ENCODE data around the gene DHRS2. TPM values are rescaled to one million over a fixed set of nuclear protein-coding genes. Genes with fewer than 3 reads are reported as not detected.

Gene DHRS2, protein sequence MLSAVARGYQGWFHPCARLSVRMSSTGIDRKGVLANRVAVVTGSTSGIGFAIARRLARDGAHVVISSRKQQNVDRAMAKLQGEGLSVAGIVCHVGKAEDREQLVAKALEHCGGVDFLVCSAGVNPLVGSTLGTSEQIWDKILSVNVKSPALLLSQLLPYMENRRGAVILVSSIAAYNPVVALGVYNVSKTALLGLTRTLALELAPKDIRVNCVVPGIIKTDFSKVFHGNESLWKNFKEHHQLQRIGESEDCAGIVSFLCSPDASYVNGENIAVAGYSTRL
- total RNA-seq (2014; rRNA removed; shearing (Covaris generic)) (not detected in 2 replicates), total RNA-seq (2022) (not detected in 2 replicates), Bru-seq, nascent RNA (percentile 27 among the genes with signal in this experiment), BruChase-seq, experiment 1, labeled RNA remaining after a 6-hour chase (percentile 22 among the genes with signal in this experiment), BruChase-seq, experiment 2, labeled RNA remaining after a 2-hour chase (percentile 25 among the genes with signal in this experiment)
- long read RNA-seq = 0 reads

DNA sequence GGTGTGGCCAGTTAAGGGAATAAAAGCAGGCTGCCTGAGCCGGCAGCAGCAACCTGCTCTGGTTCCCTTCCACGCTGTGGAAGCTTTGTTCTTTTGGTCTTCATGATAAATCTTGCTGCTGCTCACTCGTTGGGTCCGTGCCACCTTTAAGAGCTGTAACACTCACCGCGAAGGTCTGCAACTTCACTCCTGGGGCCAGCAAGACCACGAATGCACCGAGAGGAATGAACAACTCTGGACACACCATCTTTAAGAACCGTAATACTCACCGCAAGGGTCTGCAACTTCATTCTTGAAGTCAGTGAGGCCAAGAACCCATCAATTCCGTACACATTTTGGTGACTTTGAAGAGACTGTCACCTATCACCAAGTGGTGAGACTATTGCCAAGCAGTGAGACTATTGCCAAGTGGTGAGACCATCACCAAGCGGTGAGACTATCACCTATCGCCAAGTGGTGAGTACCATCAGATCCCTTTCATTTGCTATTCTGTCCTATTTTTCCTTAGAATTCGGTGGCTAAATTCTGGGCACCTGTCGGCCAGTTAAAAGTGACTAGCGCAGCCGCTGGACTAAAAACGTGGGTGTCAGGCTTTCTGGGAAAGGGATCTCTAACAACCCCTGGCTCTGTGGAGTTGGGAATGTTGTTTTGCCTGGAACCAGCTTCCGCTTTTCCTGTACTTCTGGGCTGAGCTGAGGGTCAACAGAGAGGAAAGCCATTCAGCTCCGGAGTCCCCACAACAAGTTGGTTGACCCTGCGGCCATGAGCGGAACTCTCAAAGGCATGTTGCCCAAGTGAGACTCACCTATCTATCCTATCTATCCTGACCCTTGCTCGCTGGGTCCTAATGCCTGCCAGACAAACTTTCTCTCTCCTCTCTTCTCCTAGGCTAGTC lies at the start of gene DHRS2:
TSS of gene DHRS2 (plus strand) at position 48 of the 895 bp plus-strand sequence. CDS start 2,501 bp downstream, outside the sequence.
- H3K79me2 ChIP-seq (ENCODE audit: insufficient read depth, low read depth, low read length) = no peaks in the 10 kb centered on the region
- H3K4me2 ChIP-seq (ENCODE audit: low read length) = no peak within 1 kb of the TSS
- POLR2A ChIA-PET = no interaction called here
- no peak within 1 kb of the TSS for H3K4me3 ChIP-seq (ENCODE audit: low read depth, low read length, poor library complexity, severe bottlenecking)
- TF ChIP-seq, protein P1, sequence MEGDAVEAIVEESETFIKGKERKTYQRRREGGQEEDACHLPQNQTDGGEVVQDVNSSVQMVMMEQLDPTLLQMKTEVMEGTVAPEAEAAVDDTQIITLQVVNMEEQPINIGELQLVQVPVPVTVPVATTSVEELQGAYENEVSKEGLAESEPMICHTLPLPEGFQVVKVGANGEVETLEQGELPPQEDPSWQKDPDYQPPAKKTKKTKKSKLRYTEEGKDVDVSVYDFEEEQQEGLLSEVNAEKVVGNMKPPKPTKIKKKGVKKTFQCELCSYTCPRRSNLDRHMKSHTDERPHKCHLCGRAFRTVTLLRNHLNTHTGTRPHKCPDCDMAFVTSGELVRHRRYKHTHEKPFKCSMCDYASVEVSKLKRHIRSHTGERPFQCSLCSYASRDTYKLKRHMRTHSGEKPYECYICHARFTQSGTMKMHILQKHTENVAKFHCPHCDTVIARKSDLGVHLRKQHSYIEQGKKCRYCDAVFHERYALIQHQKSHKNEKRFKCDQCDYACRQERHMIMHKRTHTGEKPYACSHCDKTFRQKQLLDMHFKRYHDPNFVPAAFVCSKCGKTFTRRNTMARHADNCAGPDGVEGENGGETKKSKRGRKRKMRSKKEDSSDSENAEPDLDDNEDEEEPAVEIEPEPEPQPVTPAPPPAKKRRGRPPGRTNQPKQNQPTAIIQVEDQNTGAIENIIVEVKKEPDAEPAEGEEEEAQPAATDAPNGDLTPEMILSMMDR (conservative IDR thresholded peaks at IDR 0.05; ENCODE audit: low read length) = no peak
- TF ChIP-seq EZH2phosphoT487 (IDR thresholded peaks at IDR 0.05; ENCODE audit: borderline replicate concordance, low read depth, low read length) = no peak
- H3K9me3 ChIP-seq (ENCODE audit: low read length) = no peaks in the 10 kb centered on the region
- peak; percentile 5 for DNase-seq (ENCODE audit: low spot score)
- no peaks in the 10 kb centered on the region for H3K9me2 ChIP-seq (ENCODE audit: insufficient read depth, low read length)
- no peaks in the 10 kb centered on the region for H3K36me3 ChIP-seq (ENCODE audit: insufficient read depth, low read length)
- H4K20me1 ChIP-seq (ENCODE audit: insufficient read depth, low read length) = no peaks in the 10 kb centered on the region
- intact Hi-C loops (cut with micrococcal nuclease; ENCODE audit: unreplicated experiment) = loop anchor here (10.0 kb wide), 1 partner anchor 288 kb away; no protein-coding TSS in a partner anchor
- no peaks in the 10 kb centered on the region for H3K4me1 ChIP-seq (ENCODE audit: insufficient read depth, low read length, poor library complexity, severe bottlenecking)
- no peak within 1 kb of the TSS for H3K27ac ChIP-seq (ENCODE audit: low read depth, low read length, poor library complexity, severe bottlenecking)
- no TSS peak for BruUV-seq (replicated peaks)
- CTCF ChIA-PET (ENCODE audit: unreplicated experiment) = no interaction called here
- no peak within 1 kb of the TSS for H2AFZ ChIP-seq (ENCODE audit: low read length)

DNA sequence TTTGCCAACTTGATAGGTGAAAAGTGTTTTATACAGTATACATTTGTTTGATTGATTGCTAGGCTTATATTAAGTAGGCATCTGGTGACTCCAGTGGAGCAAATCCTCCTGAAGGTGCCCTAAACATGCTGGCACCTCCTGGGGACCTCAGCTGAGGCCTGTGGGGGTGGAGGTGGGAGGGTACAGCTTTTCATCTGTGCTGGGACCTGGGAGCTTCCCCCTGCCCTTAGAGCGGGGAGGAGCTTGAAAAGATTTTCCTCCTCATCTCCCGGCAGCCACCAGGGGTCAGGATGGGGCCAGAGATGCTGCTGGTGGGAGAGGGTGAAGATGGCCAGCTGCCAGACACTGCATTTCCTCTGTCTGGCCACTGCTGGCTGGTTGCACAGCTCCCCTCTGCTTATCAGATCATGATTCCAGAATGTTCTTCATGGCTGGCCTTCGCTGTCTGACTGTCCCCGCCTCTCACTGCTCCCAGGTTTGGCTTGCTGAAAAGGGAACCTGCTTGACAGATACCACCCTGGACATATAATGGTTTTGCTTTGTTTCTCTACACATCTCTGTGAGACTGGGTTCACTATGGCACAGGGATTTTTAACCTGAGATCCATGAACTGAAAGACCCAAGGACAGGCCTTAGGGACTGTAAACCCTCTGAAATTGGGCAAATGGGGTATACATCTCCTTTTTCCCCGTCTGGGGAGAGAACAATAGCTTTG lies 47.1 kb upstream of the DHRS2 start:
- Histone ChIP-seq H2AFZ (ENCODE audit: low read length) (no peak overlapping the region), H3K4me2 (ENCODE audit: low read length) (no peak overlapping the region), H3K9me2 (ENCODE audit: insufficient read depth, low read length) (no peaks in the 10 kb centered on the region), H3K79me2 (ENCODE audit: insufficient read depth, low read depth, low read length) (no peaks in the 10 kb centered on the region), H4K20me1 (ENCODE audit: insufficient read depth, low read length) (no peaks in the 10 kb centered on the region), H3K27ac (ENCODE audit: low read depth, low read length, poor library complexity, severe bottlenecking) (no peak overlapping the region), H3K4me1 (ENCODE audit: insufficient read depth, low read length, poor library complexity, severe bottlenecking) (no peaks in the 10 kb centered on the region), H3K4me3 (ENCODE audit: low read depth, low read length, poor library complexity, severe bottlenecking) (no peak overlapping the region), H3K9me3 (ENCODE audit: low read length) (no peaks in the 10 kb centered on the region), H3K36me3 (ENCODE audit: insufficient read depth, low read length) (no peaks in the 10 kb centered on the region)
- BruUV-seq (replicated peaks) = no TSS peak
- intact Hi-C loops (cut with micrococcal nuclease; ENCODE audit: unreplicated experiment) = loop anchor here (2.0 kb wide), 1 partner anchor 340 kb away; no protein-coding TSS in a partner anchor
- TF ChIP-seq, protein P1 (conservative IDR thresholded peaks at IDR 0.05; ENCODE audit: low read length) = peak; percentile 84
- no peak for TF ChIP-seq EZH2phosphoT487 (IDR thresholded peaks at IDR 0.05; ENCODE audit: borderline replicate concordance, low read depth, low read length)
- POLR2A ChIA-PET = no interaction called here
- DNase-seq (ENCODE audit: low spot score) = peak; percentile 69
- CTCF ChIA-PET (ENCODE audit: unreplicated experiment) = interaction anchor here (1.0 kb wide), 1 partner anchor 43 kb away, joined by 4 read pairs; no protein-coding TSS in a partner anchor

All from OCI-LY7 (cell line).